GM10248 (cell line): ENCODE results near the gene NUDT22.

ENCODE experiments used
- CTCF ChIA-PET: fragments of 300-600 bp; sonication (Branson Sonifier 250); formaldehyde crosslinking; extraction: SDS; loops from one replicate; lab custom pipeline; 2021; ENCODE audit warnings: antibody characterized with exemption; lab: Yijun Ruan, JAX
- POLR2A ChIA-PET: fragments of 350-650 bp; sonication (Branson Sonifier 250); formaldehyde crosslinking; extraction: SDS; loops from one replicate; lab custom pipeline; 2020; ENCODE audit warnings: antibody characterized with exemption; lab: Yijun Ruan, JAX
- DNase-seq: peaks from one replicate; pipeline ENCODE4 v3.0.0; 2012; ENCODE audit errors: extremely low spot score
- CTCF ChIP-seq: IDR thresholded peaks from 2 replicates; pipeline ENCODE4 v1.5.1; 2012; ENCODE audit warnings: mild to moderate bottlenecking, low read depth; ENCODE audit errors: extremely low read depth, missing control alignments, control extremely low read depth

The NUDT22 gene

GRCh38 chr11:64275841-64276240, 49.8 kb downstream of the NUDT22 start:
- POLR2A ChIA-PET: no interaction called here
- no peak for DNase-seq
- CTCF ChIA-PET: interaction anchor here (0.9 to 15.3 kb wide), 3 partner anchors 25 to 57 kb away, joined by 3 to 164 read pairs (median 3); partner anchors contain the start of genes CATSPERZ, ESRRA and PLCB3
- no peak for TF ChIP-seq CTCF

- CTCF ChIA-PET: interaction anchor here (15.3 kb wide), 1 partner anchor 26 kb away, joined by 164 read pairs; the partner anchor contains the start of genes CATSPERZ and ESRRA
- POLR2A ChIA-PET: no interaction called here
- no peak for TF ChIP-seq CTCF
- no peak for DNase-seq
Measured at GRCh38 chr11:64276653-64277431, 50.8 kb downstream of the NUDT22 start.

GRCh38 chr11:64278576-64279190, 52.6 kb downstream of the NUDT22 start:
- no peak for TF ChIP-seq CTCF
- no peak for DNase-seq
- POLR2A ChIA-PET: no interaction called here
- CTCF ChIA-PET: interaction anchor here (2.0 to 15.3 kb wide), 2 partner anchors 24 to 29 kb away, joined by 7 to 164 read pairs; partner anchors contain the start of genes CATSPERZ and ESRRA
